Activated T-cell treated with anti-CD3 and anti-CD28 coated beads, Interleukin-2, amount 50 U/mL, for 24 hours (primary cell): ENCODE results near the gene CD2BP2.
A peak's percentile ranks its signal among the peaks of the same experiment; 100 is the strongest.
"Not testable (repeated sequence)": the region's sequence is repeated elsewhere in the genome, so short reads cannot be mapped to it uniquely, and the experiment has no call there.

Experiments
- DNase-seq: peaks from one replicate; pipeline ENCODE4 v3.0.0-alpha.2; 2020
- H3K27ac Mint-ChIP-seq: 2 replicates; pipeline ENCODE4 v1.8.0; 2020; ENCODE audit warnings: mild to moderate bottlenecking, mixed read lengths
- H3K27me3 Mint-ChIP-seq: 2 replicates; pipeline ENCODE4 v1.8.0; 2020; ENCODE audit warnings: mixed read lengths
- H3K36me3 Mint-ChIP-seq: 2 replicates; pipeline ENCODE4 v1.8.0; 2020; ENCODE audit warnings: low read depth, mixed read lengths
- H3K4me1 Mint-ChIP-seq: 2 replicates; pipeline ENCODE4 v1.8.0; 2020; ENCODE audit warnings: low read depth, mixed read lengths
- H3K4me3 Mint-ChIP-seq: 2 replicates; pipeline ENCODE4 v1.8.0; 2020; ENCODE audit warnings: mild to moderate bottlenecking, moderate library complexity, mixed read lengths
- H3K9me3 Mint-ChIP-seq: 2 replicates; pipeline ENCODE4 v1.8.0; 2020; ENCODE audit warnings: mixed read lengths

The CD2BP2 gene

GRCh38 chr16:30350134-30350871 is 4.8 kb downstream of the CD2BP2 start:
- H3K27ac Mint-ChIP-seq: peak overlapping the region; percentile 98
- peaks cover 73% of the 10 kb centered on the region for H3K36me3 Mint-ChIP-seq
- peak overlapping the region; percentile 32 for H3K4me3 Mint-ChIP-seq
- no peaks in the 10 kb centered on the region for H3K27me3 Mint-ChIP-seq
- no peaks in the 10 kb centered on the region for H3K9me3 Mint-ChIP-seq
- no peak for DNase-seq
- peaks cover 52% of the 10 kb centered on the region for H3K4me1 Mint-ChIP-seq

GRCh38 chr16:30349675-30350074 is 5.4 kb downstream of the CD2BP2 start:
- Mint-ChIP-seq H3K4me3 (no peak overlapping the region), H3K27me3 (no peaks in the 10 kb centered on the region), H3K9me3 (no peaks in the 10 kb centered on the region), H3K4me1 (peaks cover 49% of the 10 kb centered on the region), H3K27ac (peak overlapping the region; percentile 98), H3K36me3 (peaks cover 67% of the 10 kb centered on the region)
- DNase-seq: no peak

GRCh38 chr16:30348929-30349328 is 6.2 kb downstream of the CD2BP2 start:
- H3K9me3 Mint-ChIP-seq: no peaks in the 10 kb centered on the region
- no peak overlapping the region for H3K4me3 Mint-ChIP-seq
- no peak for DNase-seq
- H3K4me1 Mint-ChIP-seq: peaks cover 42% of the 10 kb centered on the region
- no peaks in the 10 kb centered on the region for H3K27me3 Mint-ChIP-seq
- peak overlapping the region; percentile 98 for H3K27ac Mint-ChIP-seq
- peaks cover 59% of the 10 kb centered on the region for H3K36me3 Mint-ChIP-seq

GRCh38 chr16:30348113-30348512 is 7.0 kb downstream of the CD2BP2 start:
- Mint-ChIP-seq H3K4me3 (no peak overlapping the region), H3K9me3 (no peaks in the 10 kb centered on the region), H3K36me3 (peaks cover 52% of the 10 kb centered on the region), H3K27me3 (no peaks in the 10 kb centered on the region), H3K4me1 (peaks cover 35% of the 10 kb centered on the region), H3K27ac (peak overlapping the region; percentile 31)
- DNase-seq: no peak

GRCh38 chr16:30346286-30346685 is 8.8 kb downstream of the CD2BP2 start:
- Mint-ChIP-seq H3K9me3 (no peaks in the 10 kb centered on the region), H3K36me3 (peaks cover 36% of the 10 kb centered on the region), H3K27me3 (no peaks in the 10 kb centered on the region), H3K4me1 (peaks cover 22% of the 10 kb centered on the region), H3K4me3 (no peak overlapping the region), H3K27ac (no peak overlapping the region)
- no peak for DNase-seq

GRCh38 chr16:30343491-30343820 is 11.7 kb downstream of the CD2BP2 start:
- not testable (repeated sequence) for H3K4me3 Mint-ChIP-seq, H3K27me3 Mint-ChIP-seq, H3K4me1 Mint-ChIP-seq, H3K27ac Mint-ChIP-seq, DNase-seq, H3K9me3 Mint-ChIP-seq
- H3K36me3 Mint-ChIP-seq: peaks cover 18% of the 10 kb centered on the region

- no peak for DNase-seq
- H3K4me3 Mint-ChIP-seq: no peak overlapping the region
- no peak overlapping the region for H3K27ac Mint-ChIP-seq
- peaks cover 14% of the 10 kb centered on the region for H3K36me3 Mint-ChIP-seq
- H3K4me1 Mint-ChIP-seq: peaks cover 7% of the 10 kb centered on the region
- H3K27me3 Mint-ChIP-seq: no peaks in the 10 kb centered on the region
- H3K9me3 Mint-ChIP-seq: no peaks in the 10 kb centered on the region
Measured at GRCh38 chr16:30342751-30343490, 12.2 kb downstream of the CD2BP2 start.

- not testable (repeated sequence) for DNase-seq, H3K9me3 Mint-ChIP-seq, H3K4me1 Mint-ChIP-seq, H3K4me3 Mint-ChIP-seq, H3K27me3 Mint-ChIP-seq, H3K27ac Mint-ChIP-seq
- H3K36me3 Mint-ChIP-seq: peaks cover 12% of the 10 kb centered on the region
Measured at GRCh38 chr16:30341971-30342370, 13.1 kb downstream of the CD2BP2 start.

- Mint-ChIP-seq H3K27ac (no peak overlapping the region), H3K36me3 (peaks cover 12% of the 10 kb centered on the region), H3K4me3 (no peak overlapping the region), H3K9me3 (no peaks in the 10 kb centered on the region), H3K4me1 (peaks cover 17% of the 10 kb centered on the region), H3K27me3 (no peaks in the 10 kb centered on the region)
- DNase-seq: no peak
Measured at GRCh38 chr16:30340621-30341020, 14.5 kb downstream of the CD2BP2 start.

GRCh38 chr16:30338715-30339114 is 16.4 kb downstream of the CD2BP2 start:
- Mint-ChIP-seq H3K36me3 (peaks cover 16% of the 10 kb centered on the region), H3K4me1 (peaks cover 20% of the 10 kb centered on the region)
- H3K27me3 Mint-ChIP-seq, H3K4me3 Mint-ChIP-seq, H3K27ac Mint-ChIP-seq, DNase-seq, H3K9me3 Mint-ChIP-seq: not testable (repeated sequence)

GRCh38 chr16:30337964-30338357 is 17.1 kb downstream of the CD2BP2 start:
- not testable (repeated sequence) for H3K4me3 Mint-ChIP-seq, DNase-seq, H3K27ac Mint-ChIP-seq, H3K9me3 Mint-ChIP-seq, H3K27me3 Mint-ChIP-seq
- peaks cover 20% of the 10 kb centered on the region for H3K4me1 Mint-ChIP-seq
- peaks cover 13% of the 10 kb centered on the region for H3K36me3 Mint-ChIP-seq

GRCh38 chr16:30335598-30336474 is 19.3 kb downstream of the CD2BP2 start:
- peak overlapping the region; percentile 89 for H3K27ac Mint-ChIP-seq
- DNase-seq: no peak
- H3K27me3 Mint-ChIP-seq: no peaks in the 10 kb centered on the region
- H3K4me1 Mint-ChIP-seq: peaks cover 29% of the 10 kb centered on the region
- peaks cover 17% of the 10 kb centered on the region for H3K36me3 Mint-ChIP-seq
- H3K9me3 Mint-ChIP-seq: no peaks in the 10 kb centered on the region
- H3K4me3 Mint-ChIP-seq: peak overlapping the region; percentile 90

GRCh38 chr16:30335028-30335597 is 20.0 kb downstream of the CD2BP2 start:
- not testable (repeated sequence) for H3K9me3 Mint-ChIP-seq, H3K27me3 Mint-ChIP-seq
- Mint-ChIP-seq H3K4me3 (peak overlapping the region; percentile 90), H3K27ac (peak overlapping the region; percentile 93), H3K4me1 (peaks cover 29% of the 10 kb centered on the region), H3K36me3 (peaks cover 15% of the 10 kb centered on the region)
- peak; percentile 93 for DNase-seq

- peak; percentile 91 for DNase-seq
- Mint-ChIP-seq H3K36me3 (peaks cover 11% of the 10 kb centered on the region), H3K27ac (peak overlapping the region; percentile 93), H3K4me3 (peak overlapping the region; percentile 90), H3K4me1 (peaks cover 28% of the 10 kb centered on the region)
- H3K9me3 Mint-ChIP-seq, H3K27me3 Mint-ChIP-seq: not testable (repeated sequence)
Measured at GRCh38 chr16:30334473-30334989, 20.6 kb downstream of the CD2BP2 start.
